Measurements from ENCODE around the gene AHSP.
A peak's percentile ranks its signal among the peaks of the same experiment; 100 is the strongest.
"Not testable (repeated sequence)": the region's sequence is repeated elsewhere in the genome, so short reads cannot be mapped to it uniquely, and the experiment has no call there.

AHSP gene

GRCh38 chr16:31538243-31538598 lies 10.5 kb downstream of the AHSP start:
- H3K27me3 ChIP-seq (ENCODE audit: control insufficient read depth, insufficient read depth, low read length): not testable (repeated sequence)

GRCh38 chr16:31539762-31540161 lies 12.1 kb downstream of the AHSP start:
- not testable (repeated sequence) for H3K27ac ChIP-seq (ENCODE audit: low read depth, low read length); H3K27me3 ChIP-seq (ENCODE audit: control insufficient read depth, insufficient read depth, low read length); H3K4me3 ChIP-seq (ENCODE audit: low read length); H3K36me3 ChIP-seq (ENCODE audit: control insufficient read depth, insufficient read depth, low read length); H3K4me1 ChIP-seq (ENCODE audit: control insufficient read depth, insufficient read depth, low read length); H3K9ac ChIP-seq (ENCODE audit: low read length)

More at GRCh38 chr16:31538243-31538598, 10.5 kb downstream of the AHSP start:
- H3K27ac ChIP-seq (ENCODE audit: low read depth, low read length); H3K9ac ChIP-seq (ENCODE audit: low read length); H3K36me3 ChIP-seq (ENCODE audit: control insufficient read depth, insufficient read depth, low read length); H3K4me1 ChIP-seq (ENCODE audit: control insufficient read depth, insufficient read depth, low read length); H3K4me3 ChIP-seq (ENCODE audit: low read length): not testable (repeated sequence)

- Histone ChIP-seq H3K36me3 (ENCODE audit: control insufficient read depth, insufficient read depth, low read length) (no peaks in the 10 kb centered on the region), H3K4me1 (ENCODE audit: control insufficient read depth, insufficient read depth, low read length) (no peaks in the 10 kb centered on the region), H3K4me3 (ENCODE audit: low read length) (no peak overlapping the region), H3K9ac (ENCODE audit: low read length) (no peak overlapping the region), H3K27me3 (ENCODE audit: control insufficient read depth, insufficient read depth, low read length) (peaks cover 5% of the 10 kb centered on the region), H3K27ac (ENCODE audit: low read depth, low read length) (no peak overlapping the region)
Measured at GRCh38 chr16:31542763-31543162, 15.1 kb downstream of the AHSP start.

- Histone ChIP-seq H3K27me3 (ENCODE audit: control insufficient read depth, insufficient read depth, low read length) (no peaks in the 10 kb centered on the region), H3K9ac (ENCODE audit: low read length) (no peak overlapping the region), H3K4me3 (ENCODE audit: low read length) (no peak overlapping the region), H3K36me3 (ENCODE audit: control insufficient read depth, insufficient read depth, low read length) (no peaks in the 10 kb centered on the region), H3K27ac (ENCODE audit: low read depth, low read length) (no peak overlapping the region), H3K4me1 (ENCODE audit: control insufficient read depth, insufficient read depth, low read length) (no peaks in the 10 kb centered on the region)
Measured at GRCh38 chr16:31561426-31562233, 33.9 kb downstream of the AHSP start.

- peaks cover 10% of the 10 kb centered on the region for H3K27me3 ChIP-seq (ENCODE audit: control insufficient read depth, insufficient read depth, low read length)
- H3K4me1 ChIP-seq (ENCODE audit: control insufficient read depth, insufficient read depth, low read length): no peaks in the 10 kb centered on the region
- no peak overlapping the region for H3K27ac ChIP-seq (ENCODE audit: low read depth, low read length)
- peak overlapping the region; percentile 46 for H3K4me3 ChIP-seq (ENCODE audit: low read length)
- H3K36me3 ChIP-seq (ENCODE audit: control insufficient read depth, insufficient read depth, low read length): no peaks in the 10 kb centered on the region
- H3K9ac ChIP-seq (ENCODE audit: low read length): no peak overlapping the region
Measured at GRCh38 chr16:31568577-31569359, 41.1 kb downstream of the AHSP start.

GRCh38 chr16:31569360-31569717 lies 41.6 kb downstream of the AHSP start:
- Histone ChIP-seq H3K4me1 (ENCODE audit: control insufficient read depth, insufficient read depth, low read length) (no peaks in the 10 kb centered on the region), H3K27ac (ENCODE audit: low read depth, low read length) (no peak overlapping the region), H3K9ac (ENCODE audit: low read length) (no peak overlapping the region), H3K27me3 (ENCODE audit: control insufficient read depth, insufficient read depth, low read length) (peaks cover 10% of the 10 kb centered on the region), H3K4me3 (ENCODE audit: low read length) (peak overlapping the region; percentile 46), H3K36me3 (ENCODE audit: control insufficient read depth, insufficient read depth, low read length) (no peaks in the 10 kb centered on the region)

GRCh38 chr16:31572821-31573220 lies 45.1 kb downstream of the AHSP start:
- Histone ChIP-seq H3K4me3 (ENCODE audit: low read length) (no peak overlapping the region), H3K36me3 (ENCODE audit: control insufficient read depth, insufficient read depth, low read length) (no peaks in the 10 kb centered on the region), H3K27ac (ENCODE audit: low read depth, low read length) (no peak overlapping the region), H3K4me1 (ENCODE audit: control insufficient read depth, insufficient read depth, low read length) (no peaks in the 10 kb centered on the region), H3K27me3 (ENCODE audit: control insufficient read depth, insufficient read depth, low read length) (peaks cover 10% of the 10 kb centered on the region), H3K9ac (ENCODE audit: low read length) (no peak overlapping the region)

GRCh38 chr16:31574159-31574558 lies 46.5 kb downstream of the AHSP start:
- H3K36me3 ChIP-seq (ENCODE audit: control insufficient read depth, insufficient read depth, low read length); H3K27ac ChIP-seq (ENCODE audit: low read depth, low read length); H3K4me3 ChIP-seq (ENCODE audit: low read length): not testable (repeated sequence)

GRCh38 chr16:31577411-31577810 lies 49.7 kb downstream of the AHSP start:
- no peak overlapping the region for H3K27ac ChIP-seq (ENCODE audit: low read depth, low read length)
- H3K4me1 ChIP-seq (ENCODE audit: control insufficient read depth, insufficient read depth, low read length): no peaks in the 10 kb centered on the region
- H3K27me3 ChIP-seq (ENCODE audit: control insufficient read depth, insufficient read depth, low read length): no peaks in the 10 kb centered on the region
- H3K9ac ChIP-seq (ENCODE audit: low read length): no peak overlapping the region
- no peaks in the 10 kb centered on the region for H3K36me3 ChIP-seq (ENCODE audit: control insufficient read depth, insufficient read depth, low read length)
- no peak overlapping the region for H3K4me3 ChIP-seq (ENCODE audit: low read length)

More at GRCh38 chr16:31574159-31574558, 46.5 kb downstream of the AHSP start:
- H3K4me1 ChIP-seq (ENCODE audit: control insufficient read depth, insufficient read depth, low read length); H3K27me3 ChIP-seq (ENCODE audit: control insufficient read depth, insufficient read depth, low read length); H3K9ac ChIP-seq (ENCODE audit: low read length): not testable (repeated sequence)
